Measurements from ENCODE around the gene PRMT3.
A peak's percentile ranks its signal among the peaks of the same experiment; 100 is the strongest.
"Not testable (repeated sequence)": the region's sequence is repeated elsewhere in the genome, so short reads cannot be mapped to it uniquely, and the experiment has no call there.

Gene PRMT3

DNA sequence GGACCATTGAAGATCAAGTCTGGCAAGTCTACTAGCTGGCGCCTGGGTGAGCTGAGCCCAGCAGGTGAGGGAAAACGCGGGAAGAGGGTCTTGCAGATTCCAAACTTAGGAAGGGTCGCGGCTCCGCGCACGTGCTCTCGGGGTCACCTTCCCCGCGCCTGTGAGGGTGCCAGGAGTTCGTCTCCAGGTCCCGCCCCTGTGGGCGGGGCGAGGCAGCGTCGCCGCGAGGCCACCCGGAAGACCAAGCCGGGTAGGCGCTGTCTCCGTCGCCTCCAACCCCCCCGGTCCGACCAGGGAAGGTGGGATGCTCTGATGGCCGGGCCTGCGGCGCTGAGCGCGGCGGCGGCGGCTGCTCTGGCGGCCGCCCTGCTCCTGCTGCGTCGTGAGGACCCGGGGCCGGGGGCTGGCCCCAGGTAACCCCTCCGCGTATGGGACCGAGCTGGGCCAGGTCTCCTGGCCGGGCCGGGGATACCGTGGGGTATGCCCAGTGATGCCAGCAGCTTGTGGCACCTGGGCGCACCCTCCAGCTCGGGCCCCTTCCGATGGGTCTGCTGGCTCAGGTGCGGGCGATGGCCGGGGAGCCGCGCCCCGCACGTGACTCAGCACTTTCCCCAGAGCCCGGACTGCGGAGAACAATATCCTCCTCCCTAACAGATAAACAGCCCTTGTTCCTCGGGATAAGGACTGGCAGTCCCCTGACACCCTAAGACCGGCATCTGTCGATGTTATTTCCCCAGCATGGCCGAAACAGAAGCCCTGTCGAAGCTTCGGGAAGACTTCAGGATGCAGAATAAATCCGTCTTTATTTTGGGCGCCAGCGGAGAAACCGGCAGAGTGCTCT is 23.8 kb upstream of the PRMT3 start, which contains the start of gene HTATIP2:
TSS of gene HTATIP2 (plus strand) at position 215 of the 841 bp plus-strand sequence. CDS start at position 739, 524 bp downstream.
- H3K36me3 ChIP-seq (ENCODE audit: control insufficient read depth, insufficient read depth, low read length): no peaks in the 10 kb centered on the region
- no peak within 1 kb of the TSS for H3K27ac ChIP-seq (ENCODE audit: low read depth, low read length)
- H3K9ac ChIP-seq (ENCODE audit: low read depth, low read length): peak within 1 kb of the TSS; percentile 57
- no peaks in the 10 kb centered on the region for H3K9me3 ChIP-seq (ENCODE audit: control insufficient read depth, insufficient read depth, low read length)
- peaks cover 33% of the 10 kb centered on the region for H3K27me3 ChIP-seq (ENCODE audit: control insufficient read depth, insufficient read depth, low read length)
- H3K4me3 ChIP-seq (ENCODE audit: low read depth, low read length): peak within 1 kb of the TSS; percentile 64
- H3K4me1 ChIP-seq (ENCODE audit: control insufficient read depth, insufficient read depth, low read length): peaks cover 26% of the 10 kb centered on the region

DNA sequence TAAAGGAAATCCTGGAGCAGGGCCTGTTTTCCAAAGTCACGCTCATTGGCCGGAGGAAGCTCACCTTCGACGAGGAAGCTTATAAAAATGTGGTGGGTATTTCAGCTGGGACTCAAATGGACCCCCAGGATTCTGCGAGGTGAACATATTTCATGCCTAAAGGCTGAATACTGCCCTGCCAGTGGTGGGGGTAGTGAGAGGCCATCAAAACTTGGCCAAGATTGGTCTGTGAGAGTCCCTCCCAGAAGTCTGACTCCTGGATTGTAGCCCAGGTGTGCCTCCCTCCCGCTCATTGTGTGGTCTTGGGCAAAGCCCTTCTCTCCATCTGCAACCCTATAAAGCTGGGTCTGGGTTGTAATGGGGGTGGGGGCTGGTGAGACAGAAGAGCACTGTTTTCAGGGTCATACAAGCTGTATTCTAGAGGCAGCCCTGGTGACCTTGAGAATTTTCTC is 23.1 kb upstream of the PRMT3 start:
- peaks cover 33% of the 10 kb centered on the region for H3K27me3 ChIP-seq (ENCODE audit: control insufficient read depth, insufficient read depth, low read length)
- peak overlapping the region; percentile 64 for H3K4me3 ChIP-seq (ENCODE audit: low read depth, low read length)
- no peaks in the 10 kb centered on the region for H3K9me3 ChIP-seq (ENCODE audit: control insufficient read depth, insufficient read depth, low read length)
- no peaks in the 10 kb centered on the region for H3K36me3 ChIP-seq (ENCODE audit: control insufficient read depth, insufficient read depth, low read length)
- H3K27ac ChIP-seq (ENCODE audit: low read depth, low read length): no peak overlapping the region
- H3K9ac ChIP-seq (ENCODE audit: low read depth, low read length): peak overlapping the region; percentile 57; the same call in 1 of the 2 replicates
- peaks cover 29% of the 10 kb centered on the region for H3K4me1 ChIP-seq (ENCODE audit: control insufficient read depth, insufficient read depth, low read length)

DNA sequence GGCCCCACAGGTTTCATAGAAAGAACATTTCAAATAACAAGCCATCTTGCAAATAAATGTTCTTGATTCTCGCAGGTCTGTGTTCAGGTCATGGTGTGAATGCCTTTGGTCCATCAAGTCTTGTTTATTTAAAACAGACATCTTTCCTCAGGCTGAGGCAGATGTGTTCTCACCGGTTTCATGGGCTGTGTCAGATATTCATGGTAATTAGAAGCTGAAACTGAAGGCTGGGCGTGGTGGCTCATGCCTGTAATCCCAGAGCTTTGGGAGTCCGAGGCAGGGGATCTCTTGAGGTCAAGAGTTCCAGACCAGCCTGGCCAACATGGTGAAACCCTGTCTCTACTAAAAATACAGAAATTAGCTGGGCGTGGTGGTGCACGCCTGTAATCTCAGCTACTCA is 22.1 kb upstream of the PRMT3 start:
- H3K9ac ChIP-seq (ENCODE audit: low read depth, low read length); H3K9me3 ChIP-seq (ENCODE audit: control insufficient read depth, insufficient read depth, low read length); H3K27ac ChIP-seq (ENCODE audit: low read depth, low read length); H3K4me3 ChIP-seq (ENCODE audit: low read depth, low read length); H3K36me3 ChIP-seq (ENCODE audit: control insufficient read depth, insufficient read depth, low read length): not testable (repeated sequence)
- H3K27me3 ChIP-seq (ENCODE audit: control insufficient read depth, insufficient read depth, low read length): peaks cover 29% of the 10 kb centered on the region
- H3K4me1 ChIP-seq (ENCODE audit: control insufficient read depth, insufficient read depth, low read length): peaks cover 39% of the 10 kb centered on the region

DNA sequence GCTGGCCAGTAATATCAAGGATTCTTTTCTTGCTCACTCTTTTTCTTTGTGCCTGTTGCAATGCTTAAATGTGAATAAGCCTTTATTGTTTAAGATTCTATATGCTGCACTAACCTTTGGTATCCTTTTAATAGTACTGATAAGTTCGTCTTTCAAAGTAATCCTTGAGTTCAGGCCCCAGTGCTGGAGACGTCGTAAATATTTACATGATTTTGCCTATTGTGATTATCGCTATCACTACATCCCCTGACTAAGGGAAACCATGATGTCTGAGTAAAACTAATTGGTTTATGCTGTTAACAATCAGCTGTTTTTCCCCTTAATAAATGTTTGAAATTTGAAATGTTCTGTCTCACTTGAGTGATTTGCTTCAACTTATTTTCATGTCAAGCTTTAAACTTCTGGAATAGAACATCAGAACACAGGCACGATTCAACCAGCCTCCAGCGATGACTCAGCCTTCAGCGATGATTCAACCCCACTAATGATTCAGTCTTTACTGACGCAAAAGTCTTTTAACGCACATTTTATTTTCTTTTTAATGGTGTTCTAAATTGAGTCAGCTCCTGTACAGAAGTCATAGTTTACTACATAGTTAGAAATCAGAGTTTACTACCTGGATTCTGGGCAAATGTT is 20.1 kb upstream of the PRMT3 start:
- Histone ChIP-seq H3K27ac (ENCODE audit: low read depth, low read length) (no peak overlapping the region), H3K27me3 (ENCODE audit: control insufficient read depth, insufficient read depth, low read length) (peaks cover 23% of the 10 kb centered on the region), H3K36me3 (ENCODE audit: control insufficient read depth, insufficient read depth, low read length) (no peaks in the 10 kb centered on the region), H3K9ac (ENCODE audit: low read depth, low read length) (no peak overlapping the region), H3K4me1 (ENCODE audit: control insufficient read depth, insufficient read depth, low read length) (peaks cover 39% of the 10 kb centered on the region), H3K9me3 (ENCODE audit: control insufficient read depth, insufficient read depth, low read length) (no peaks in the 10 kb centered on the region), H3K4me3 (ENCODE audit: low read depth, low read length) (no peak overlapping the region)

GRCh38 chr11:20368438-20368837 is 19.1 kb upstream of the PRMT3 start:
- Histone ChIP-seq H3K9me3 (ENCODE audit: control insufficient read depth, insufficient read depth, low read length) (no peaks in the 10 kb centered on the region), H3K9ac (ENCODE audit: low read depth, low read length) (no peak overlapping the region), H3K27ac (ENCODE audit: low read depth, low read length) (no peak overlapping the region), H3K27me3 (ENCODE audit: control insufficient read depth, insufficient read depth, low read length) (peaks cover 13% of the 10 kb centered on the region), H3K4me1 (ENCODE audit: control insufficient read depth, insufficient read depth, low read length) (peaks cover 36% of the 10 kb centered on the region), H3K4me3 (ENCODE audit: low read depth, low read length) (no peak overlapping the region), H3K36me3 (ENCODE audit: control insufficient read depth, insufficient read depth, low read length) (no peaks in the 10 kb centered on the region)

DNA sequence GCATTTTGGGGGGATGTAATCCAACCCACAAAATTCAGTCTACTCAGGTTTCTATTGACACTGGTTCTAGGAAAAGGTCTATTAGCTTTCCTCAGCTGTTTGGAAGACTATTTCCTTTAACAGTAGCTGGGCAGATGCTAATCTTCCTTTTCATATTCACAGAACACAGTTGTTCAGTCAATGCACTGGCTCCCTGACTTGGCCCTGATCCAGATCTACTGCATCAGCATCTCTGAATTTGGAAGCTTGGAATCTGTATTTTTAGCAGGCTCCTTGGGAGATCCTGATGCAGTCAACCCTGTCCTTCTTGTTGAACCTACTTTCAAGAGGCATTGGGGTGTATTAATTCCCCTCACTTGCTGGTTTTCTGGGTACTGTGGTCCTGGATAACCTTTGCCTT is 17.7 kb upstream of the PRMT3 start:
- no peak overlapping the region for H3K4me3 ChIP-seq (ENCODE audit: low read depth, low read length)
- H3K36me3 ChIP-seq (ENCODE audit: control insufficient read depth, insufficient read depth, low read length): no peaks in the 10 kb centered on the region
- peaks cover 28% of the 10 kb centered on the region for H3K4me1 ChIP-seq (ENCODE audit: control insufficient read depth, insufficient read depth, low read length)
- H3K27ac ChIP-seq (ENCODE audit: low read depth, low read length): no peak overlapping the region
- no peak overlapping the region for H3K9ac ChIP-seq (ENCODE audit: low read depth, low read length)
- H3K9me3 ChIP-seq (ENCODE audit: control insufficient read depth, insufficient read depth, low read length): no peaks in the 10 kb centered on the region
- no peaks in the 10 kb centered on the region for H3K27me3 ChIP-seq (ENCODE audit: control insufficient read depth, insufficient read depth, low read length)

GRCh38 chr11:20372081-20372626 is 15.4 kb upstream of the PRMT3 start:
- H3K27ac ChIP-seq (ENCODE audit: low read depth, low read length): no peak overlapping the region
- H3K36me3 ChIP-seq (ENCODE audit: control insufficient read depth, insufficient read depth, low read length): no peaks in the 10 kb centered on the region
- H3K4me3 ChIP-seq (ENCODE audit: low read depth, low read length): no peak overlapping the region
- no peak overlapping the region for H3K9ac ChIP-seq (ENCODE audit: low read depth, low read length)
- no peaks in the 10 kb centered on the region for H3K27me3 ChIP-seq (ENCODE audit: control insufficient read depth, insufficient read depth, low read length)
- H3K9me3 ChIP-seq (ENCODE audit: control insufficient read depth, insufficient read depth, low read length): no peaks in the 10 kb centered on the region
- H3K4me1 ChIP-seq (ENCODE audit: control insufficient read depth, insufficient read depth, low read length): peaks cover 25% of the 10 kb centered on the region

GRCh38 chr11:20373147-20373546 is 14.4 kb upstream of the PRMT3 start:
- H3K9ac ChIP-seq (ENCODE audit: low read depth, low read length): no peak overlapping the region
- no peak overlapping the region for H3K27ac ChIP-seq (ENCODE audit: low read depth, low read length)
- H3K27me3 ChIP-seq (ENCODE audit: control insufficient read depth, insufficient read depth, low read length): no peaks in the 10 kb centered on the region
- no peaks in the 10 kb centered on the region for H3K36me3 ChIP-seq (ENCODE audit: control insufficient read depth, insufficient read depth, low read length)
- H3K9me3 ChIP-seq (ENCODE audit: control insufficient read depth, insufficient read depth, low read length): no peaks in the 10 kb centered on the region
- H3K4me3 ChIP-seq (ENCODE audit: low read depth, low read length): no peak overlapping the region
- peaks cover 19% of the 10 kb centered on the region for H3K4me1 ChIP-seq (ENCODE audit: control insufficient read depth, insufficient read depth, low read length)

DNA sequence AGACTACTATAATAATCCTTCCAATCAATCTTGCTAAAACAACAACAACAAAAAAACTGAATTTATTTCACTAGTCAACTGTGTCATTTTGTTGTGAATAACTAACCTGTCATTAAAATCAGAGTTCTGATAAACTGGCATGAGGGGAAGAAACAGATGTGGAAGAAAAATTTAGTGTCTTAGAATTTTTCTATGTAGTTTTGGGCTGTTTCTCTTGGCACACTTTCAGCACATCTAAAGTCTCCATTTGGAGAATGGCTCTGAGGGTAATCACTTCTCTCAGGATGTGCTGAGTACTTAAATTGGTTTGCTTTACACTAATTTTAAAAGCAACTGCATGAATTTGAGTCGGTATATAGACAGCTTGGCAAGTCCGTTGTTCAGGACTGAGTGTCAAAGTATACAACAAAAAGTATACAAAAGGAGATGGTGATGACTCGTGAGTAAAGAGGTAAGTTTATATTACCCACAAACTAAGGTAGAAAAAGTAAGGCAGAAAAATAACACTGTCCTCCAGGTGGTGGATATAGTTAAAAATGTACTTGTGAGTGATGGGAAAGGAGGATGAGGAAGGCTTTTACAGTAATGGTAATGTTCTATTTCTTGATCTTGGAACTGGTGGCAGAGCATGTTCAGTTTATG is 13.8 kb upstream of the PRMT3 start:
- H3K4me3 ChIP-seq (ENCODE audit: low read depth, low read length): no peak overlapping the region
- H3K36me3 ChIP-seq (ENCODE audit: control insufficient read depth, insufficient read depth, low read length): no peaks in the 10 kb centered on the region
- H3K27ac ChIP-seq (ENCODE audit: low read depth, low read length): no peak overlapping the region
- H3K9ac ChIP-seq (ENCODE audit: low read depth, low read length): no peak overlapping the region
- no peaks in the 10 kb centered on the region for H3K9me3 ChIP-seq (ENCODE audit: control insufficient read depth, insufficient read depth, low read length)
- no peaks in the 10 kb centered on the region for H3K27me3 ChIP-seq (ENCODE audit: control insufficient read depth, insufficient read depth, low read length)
- peaks cover 13% of the 10 kb centered on the region for H3K4me1 ChIP-seq (ENCODE audit: control insufficient read depth, insufficient read depth, low read length)

- Histone ChIP-seq H3K4me3 (ENCODE audit: low read depth, low read length) (no peak overlapping the region), H3K36me3 (ENCODE audit: control insufficient read depth, insufficient read depth, low read length) (no peaks in the 10 kb centered on the region), H3K9me3 (ENCODE audit: control insufficient read depth, insufficient read depth, low read length) (no peaks in the 10 kb centered on the region), H3K27ac (ENCODE audit: low read depth, low read length) (no peak overlapping the region), H3K4me1 (ENCODE audit: control insufficient read depth, insufficient read depth, low read length) (peaks cover 5% of the 10 kb centered on the region), H3K27me3 (ENCODE audit: control insufficient read depth, insufficient read depth, low read length) (no peaks in the 10 kb centered on the region), H3K9ac (ENCODE audit: low read depth, low read length) (no peak overlapping the region)
These were observed 12.7 kb upstream of the PRMT3 start for GRCh38 chr11:20374741-20375300.
